ENCODE measurements around the gene SCN1B.
A peak's percentile ranks its signal among the peaks of the same experiment; 100 is the strongest.
"Not testable (repeated sequence)": the region's sequence is repeated elsewhere in the genome, so short reads cannot be mapped to it uniquely, and the experiment has no call there.

SCN1B gene

GRCh38 chr19:35037716-35038622 is 7.7 kb downstream of the SCN1B start:
- no peak for DNase-seq (ENCODE audit: low read depth)

DNA sequence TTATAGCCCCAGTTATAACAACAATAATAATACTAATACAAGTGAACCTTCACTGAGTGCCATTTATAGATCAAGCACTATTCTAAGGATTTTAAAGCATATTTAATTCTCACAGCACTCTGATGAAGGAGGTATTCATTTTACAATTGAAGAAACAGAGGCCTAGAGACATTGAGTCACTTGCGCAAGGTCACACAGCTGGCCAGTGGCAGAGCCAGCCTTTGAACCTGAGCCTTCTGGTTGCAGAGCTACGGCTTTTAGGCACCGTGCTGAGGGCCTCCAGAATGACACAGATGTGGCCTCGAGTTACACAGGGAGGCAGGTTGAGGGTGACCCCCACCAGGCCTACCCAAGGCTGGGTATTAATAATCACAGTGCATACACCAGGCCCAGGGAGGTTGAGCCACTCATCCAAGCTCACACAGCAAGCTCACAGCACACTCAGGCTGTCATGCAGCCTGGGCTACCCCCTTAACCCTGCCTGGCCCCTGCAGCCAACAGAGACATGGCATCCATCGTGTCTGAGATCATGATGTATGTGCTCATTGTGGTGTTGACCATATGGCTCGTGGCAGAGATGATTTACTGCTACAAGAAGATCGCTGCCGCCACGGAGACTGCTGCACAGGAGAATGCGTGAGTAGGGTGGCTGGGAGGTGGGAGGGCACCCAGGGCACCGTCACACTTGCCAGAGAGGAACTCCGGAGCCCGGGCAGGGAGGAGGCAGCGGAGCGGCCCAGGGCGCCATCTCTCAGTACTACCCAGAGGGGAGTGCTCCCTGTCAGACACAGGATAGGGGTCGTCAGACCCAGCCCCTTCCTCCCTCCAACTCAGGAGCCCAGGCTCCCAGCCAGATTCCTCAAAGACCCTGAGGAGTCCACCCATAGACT is 8.6 kb downstream of the SCN1B start:
- DNase-seq (ENCODE audit: low read depth), result no peak

DNA sequence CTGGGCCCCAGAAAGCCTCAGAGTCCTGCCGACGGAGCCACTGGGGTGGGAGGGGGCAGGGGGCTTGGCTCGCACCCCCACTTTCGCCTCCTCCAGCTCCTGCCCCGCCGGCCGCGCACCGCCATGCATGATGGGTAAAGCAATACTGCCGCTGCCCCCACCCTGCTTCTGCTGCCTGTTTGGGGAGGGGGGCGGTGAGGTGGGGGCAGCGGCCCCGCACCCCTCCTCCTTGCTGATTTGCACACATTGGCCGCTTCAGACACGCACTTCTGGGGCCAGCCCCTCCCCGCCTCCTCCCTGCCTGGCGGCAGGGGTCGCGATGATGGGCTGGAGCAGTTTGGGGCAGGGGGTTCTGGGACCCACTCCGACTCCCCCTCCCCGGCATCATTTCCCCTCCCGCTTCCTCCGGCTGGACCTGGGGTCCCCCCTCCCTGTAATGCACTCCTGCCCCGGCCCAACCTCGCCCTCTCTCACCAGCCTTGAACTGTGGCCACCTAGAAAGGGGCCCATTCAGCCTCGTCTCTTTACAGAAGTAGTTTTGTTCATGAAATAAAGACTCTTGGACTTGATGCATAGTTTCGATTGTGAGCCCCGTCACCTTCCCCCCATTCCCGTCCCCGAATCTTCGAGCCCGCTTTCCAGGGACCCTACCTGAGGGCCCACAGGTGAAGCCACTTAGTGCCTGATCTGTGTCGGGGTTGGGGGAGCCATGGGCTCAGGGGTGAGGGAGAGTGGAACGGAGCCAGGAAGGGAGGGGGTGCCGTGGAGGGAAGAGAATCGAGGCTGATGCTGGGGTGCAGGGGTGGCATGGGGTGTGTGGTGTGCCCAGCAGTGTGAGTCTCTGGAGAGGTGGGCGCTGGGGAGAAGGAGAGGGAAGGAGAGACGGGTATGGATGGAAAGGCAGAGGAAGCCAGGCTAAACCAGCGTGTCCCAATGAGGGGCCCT is 9.9 kb downstream of the SCN1B start:
- DNase-seq (ENCODE audit: low read depth), result no peak

- peak; percentile 23 for DNase-seq (ENCODE audit: low read depth)
Observed at GRCh38 chr19:35040826-35041547, 10.7 kb downstream of the SCN1B start.

GRCh38 chr19:35041548-35042055 is 11.3 kb downstream of the SCN1B start, which contains the start of gene HPN:
Gene HPN, plus strand, starts transcription at chr19:35041721. Its CDS starts 786 bp downstream, at chr19:35042507.
- DNase-seq (ENCODE audit: low read depth), result no peak

DNA sequence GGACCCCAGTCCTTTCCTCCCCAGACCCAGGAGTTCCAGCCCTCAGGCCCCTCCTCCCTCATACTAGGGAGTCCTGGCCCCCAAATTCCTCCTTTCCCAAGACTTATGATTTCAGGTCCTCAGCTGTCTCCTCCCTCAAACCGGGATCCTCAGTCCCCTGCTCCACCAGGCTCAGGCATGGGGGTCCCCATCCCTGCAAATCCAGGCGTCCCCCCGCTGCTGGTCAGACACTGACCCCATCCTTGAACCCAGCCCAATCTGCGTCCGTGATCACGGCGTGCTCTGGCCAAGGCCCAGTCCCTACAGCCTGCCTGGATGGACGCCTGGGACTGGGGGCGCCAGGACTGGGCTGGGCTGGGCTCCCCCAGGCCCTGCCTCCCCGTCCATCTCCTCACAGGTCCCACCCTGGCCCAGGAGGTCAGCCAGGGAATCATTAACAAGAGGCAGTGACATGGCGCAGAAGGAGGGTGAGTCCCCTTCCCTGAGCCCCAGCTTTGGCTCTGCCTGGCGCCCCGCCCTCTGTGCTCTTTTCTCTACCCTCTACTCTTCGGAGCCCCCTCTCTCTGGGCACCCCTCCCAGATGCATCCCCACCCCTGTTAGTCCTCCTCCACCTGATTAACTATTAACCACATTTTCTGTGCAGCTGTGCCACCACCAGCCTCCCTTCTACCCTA is 11.9 kb downstream of the SCN1B start:
- no peak for DNase-seq (ENCODE audit: low read depth)

GRCh38 chr19:35042954-35043604 is 12.8 kb downstream of the SCN1B start:
- DNase-seq (ENCODE audit: low read depth), result no peak

DNA sequence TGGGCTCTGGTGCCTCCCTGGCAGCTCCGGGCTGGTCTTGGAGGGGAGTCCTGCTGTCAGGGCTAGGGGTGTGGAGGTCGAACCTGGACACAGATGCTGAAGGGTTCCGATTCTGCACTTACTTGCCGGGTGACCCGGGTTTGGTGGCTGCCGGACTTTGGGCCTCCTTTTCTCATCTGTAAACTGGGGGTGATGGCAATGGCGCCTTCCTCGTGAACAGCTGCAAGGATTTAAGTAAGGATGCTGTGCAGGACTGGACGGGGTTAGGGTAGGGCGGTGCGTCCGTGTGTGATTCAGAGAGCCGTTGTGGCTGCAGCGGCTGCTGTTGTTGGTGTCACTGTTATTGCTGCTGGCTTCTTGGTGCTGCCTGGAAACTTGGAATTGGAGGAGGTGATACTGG is 13.6 kb downstream of the SCN1B start:
- no peak for DNase-seq (ENCODE audit: low read depth)

GRCh38 chr19:35044317-35045117 is 14.2 kb downstream of the SCN1B start:
- DNase-seq (ENCODE audit: low read depth), result peak; percentile 25

- DNase-seq (ENCODE audit: low read depth), result peak; percentile 40
Observed at GRCh38 chr19:35045667-35046300, 15.5 kb downstream of the SCN1B start.

- DNase-seq (ENCODE audit: low read depth), result no peak
Observed at GRCh38 chr19:35046461-35046860, 16.2 kb downstream of the SCN1B start.

- no peak for DNase-seq (ENCODE audit: low read depth)
Observed at GRCh38 chr19:35048911-35049411, 18.7 kb downstream of the SCN1B start.

DNA sequence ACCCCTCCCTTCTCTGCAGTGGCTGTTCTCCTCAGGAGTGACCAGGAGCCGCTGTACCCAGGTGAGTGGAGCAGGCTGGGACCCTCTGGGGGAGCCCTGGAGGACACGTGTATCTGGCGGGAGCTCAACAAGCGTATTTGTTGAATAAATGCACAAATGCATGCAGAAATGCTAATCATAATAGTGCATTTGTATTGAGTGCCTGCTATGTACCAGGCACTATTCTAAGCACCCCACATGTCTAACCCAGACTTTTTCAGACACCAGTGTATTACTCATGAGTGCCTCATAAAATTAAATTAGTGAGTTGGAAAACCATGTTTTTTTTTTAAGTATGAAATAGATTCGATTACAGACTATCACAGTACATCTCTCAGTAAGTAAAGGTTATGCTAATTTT is 19.2 kb downstream of the SCN1B start:
- DNase-seq (ENCODE audit: low read depth), result no peak

DNA sequence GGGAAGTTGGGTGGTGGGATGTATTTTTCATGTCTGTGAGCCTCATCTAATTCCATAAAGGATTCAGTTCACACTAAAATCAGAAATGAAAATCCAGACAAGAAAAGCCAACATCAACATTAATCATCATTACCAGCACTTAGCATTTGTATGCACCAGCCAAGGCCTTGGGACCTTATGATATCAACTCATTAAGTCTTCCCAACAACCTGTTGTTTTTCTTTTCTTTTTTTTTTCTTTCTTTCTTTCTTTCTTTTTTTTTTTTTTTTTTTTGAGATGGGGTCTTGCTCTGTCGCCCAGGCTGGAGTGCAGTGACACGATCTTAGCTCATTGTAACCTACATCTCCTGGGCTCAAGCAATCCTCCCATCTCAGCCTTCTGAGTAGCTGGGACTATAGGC is 20.4 kb downstream of the SCN1B start:
- not testable (repeated sequence) for DNase-seq (ENCODE audit: low read depth)

GRCh38 chr19:35051268-35051667 is 21.0 kb downstream of the SCN1B start:
- DNase-seq (ENCODE audit: low read depth), result not testable (repeated sequence)

DNA sequence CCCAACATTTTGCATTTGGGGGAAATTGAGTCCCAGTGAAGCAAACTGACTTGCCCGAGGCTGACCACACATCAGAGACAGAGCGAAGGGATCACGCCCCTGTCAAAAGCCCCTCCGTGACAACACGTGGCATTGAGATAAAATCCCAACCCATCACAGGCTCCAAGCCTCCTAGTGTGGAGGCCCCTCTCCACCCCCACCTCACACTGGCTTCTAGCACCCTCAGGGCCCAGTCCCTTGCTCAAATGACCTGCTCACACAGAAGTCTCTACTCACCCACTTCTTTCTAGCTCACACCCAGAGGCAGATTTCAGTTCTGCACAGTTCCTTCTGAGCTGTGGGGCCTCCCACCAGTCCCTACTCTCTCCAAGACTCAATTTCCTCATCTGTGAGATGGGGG is 21.5 kb downstream of the SCN1B start:
- DNase-seq (ENCODE audit: low read depth), result no peak

DNA sequence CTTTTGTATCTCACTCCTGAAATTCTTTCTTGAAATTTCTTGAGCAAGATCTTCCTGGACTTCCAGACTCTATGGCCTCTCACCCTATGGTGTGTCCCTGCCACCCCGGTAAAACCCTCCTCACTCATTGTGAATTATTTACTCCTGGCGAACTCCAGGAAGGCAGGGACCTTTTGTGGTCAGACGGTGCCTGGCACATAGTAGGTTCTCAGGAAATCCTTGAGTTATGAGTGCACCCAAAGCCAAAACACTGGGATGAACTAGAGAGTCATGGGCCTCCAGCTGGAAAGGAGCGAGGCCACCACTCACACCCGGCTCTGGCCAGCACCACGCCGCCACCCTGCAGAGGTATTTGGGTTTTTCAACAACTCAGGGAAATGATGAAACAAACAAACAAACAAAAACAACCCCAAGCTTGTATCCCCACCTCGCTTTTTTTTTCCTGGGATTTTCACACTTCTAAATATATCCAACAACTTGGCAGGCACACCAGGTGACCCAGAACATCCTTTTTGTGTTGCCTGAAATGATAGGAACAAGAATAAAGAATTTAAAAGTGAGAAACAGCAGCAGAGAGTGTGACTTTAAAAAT is 22.4 kb downstream of the SCN1B start:
- no peak for DNase-seq (ENCODE audit: low read depth)
